DMS 273 treated with DMSO at 0.1 percent for 48 hours (cell line): ENCODE measurements around the gene SORL1-AS1.

Experiments
- DNase-seq: peaks from one replicate; lab custom pipeline; 2025; lab: John Stamatoyannopoulos, UW

Gene SORL1-AS1

GRCh38 chr11:121389651-121390050 is 63.1 kb downstream of the SORL1-AS1 start:
- DNase-seq: no peak
